Measurements from ENCODE around the gene ARHGAP1. TPM values are rescaled to one million over a fixed set of nuclear protein-coding genes. Genes with fewer than 3 reads are reported as not detected.

ARHGAP1 gene
- total and polyA plus RNA-seq, 10 donors = 13.3 to 137 (median 76.9) TPM

- TF ChIP-seq POLR2A (IDR thresholded peaks at IDR 0.05) = no peak
- TF ChIP-seq POLR2AphosphoS5 (IDR thresholded peaks at IDR 0.05) = no peak
- TF ChIP-seq CTCF (IDR thresholded peaks at IDR 0.05 in 8 of 11, conservative IDR thresholded peaks at IDR 0.05 in 3 of 11) = no peak
- Histone ChIP-seq H3K27ac (no peak overlapping the region), H3K36me3 (no peaks in the 10 kb centered on the region), H3K9me3 (no peaks in the 10 kb centered on the region), H3K4me1 (no peaks in the 10 kb centered on the region), H3K4me3 (no peak overlapping the region), H3K27me3 (replicated peaks in 1 of 7) (no peaks in the 10 kb centered on the region)
- DNase-seq = peak; percentile 29
- WGBS, 5 donors = 71 to 89% (median 79%) methylated on average over 4 of the region's 4 CpGs
- intact Hi-C loops (cut with DNase I; ENCODE audit: low total_unique reads) = no loop called here
These were observed 31.1 kb upstream of the ARHGAP1 start for GRCh38 chr11:46731545-46731944.

DNA sequence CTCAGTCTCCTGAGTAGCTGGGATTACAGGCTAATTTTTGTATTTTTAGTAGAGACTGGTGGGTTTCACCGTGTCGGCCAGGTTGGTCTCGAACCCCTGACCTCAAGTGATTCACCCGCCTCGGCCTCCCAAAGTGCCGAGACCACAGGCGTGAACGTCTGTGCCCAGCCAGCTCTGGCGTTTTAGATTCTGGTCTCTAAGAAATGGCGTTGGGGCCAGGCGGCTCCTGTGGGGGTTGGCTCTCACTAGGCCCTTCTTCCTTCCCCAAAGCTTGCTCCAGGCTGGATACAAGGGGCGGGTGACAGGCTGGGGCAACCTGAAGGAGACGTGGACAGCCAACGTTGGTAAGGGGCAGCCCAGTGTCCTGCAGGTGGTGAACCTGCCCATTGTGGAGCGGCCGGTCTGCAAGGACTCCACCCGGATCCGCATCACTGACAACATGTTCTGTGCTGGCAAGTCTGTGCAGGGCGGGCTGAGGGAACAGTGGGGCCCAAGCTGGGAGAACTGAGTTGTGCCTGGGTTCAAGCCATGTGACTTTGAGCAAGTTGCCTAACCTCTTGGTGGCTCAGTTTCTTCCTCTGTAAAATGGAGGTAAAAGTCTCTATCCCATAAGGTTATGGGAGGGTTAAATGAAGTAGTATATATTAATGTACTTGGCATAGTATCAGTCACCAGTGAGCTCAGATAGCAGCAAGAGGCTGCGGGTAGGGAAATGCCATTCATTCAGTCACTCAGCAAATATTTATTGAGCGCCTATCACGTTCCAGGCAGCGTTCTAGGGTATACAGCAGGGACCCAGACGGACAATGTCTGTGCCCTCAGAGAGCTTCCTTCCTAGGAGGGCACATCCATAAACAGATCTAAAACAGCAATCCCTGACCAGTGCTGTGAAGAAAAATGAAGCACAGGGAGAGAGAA lies 28.9 kb upstream of the ARHGAP1 start:
- TF ChIP-seq POLR2A (IDR thresholded peaks at IDR 0.05) = no peak

GRCh38 chr11:46728659-46729040 lies 28.2 kb upstream of the ARHGAP1 start:
- Histone ChIP-seq H3K27ac (no peak overlapping the region), H3K36me3 (no peaks in the 10 kb centered on the region), H3K27me3 (replicated peaks in 1 of 7) (no peaks in the 10 kb centered on the region), H3K9me3 (no peaks in the 10 kb centered on the region), H3K4me1 (no peaks in the 10 kb centered on the region), H3K4me3 (no peak overlapping the region)
- 88 to 90% (median 88%) methylated on average over 9 of the region's 9 CpGs for WGBS, 5 donors
- intact Hi-C loops (cut with DNase I; ENCODE audit: low total_unique reads) = no loop called here
- DNase-seq = peak; percentile 62
- no peak for TF ChIP-seq POLR2AphosphoS5 (IDR thresholded peaks at IDR 0.05)
- TF ChIP-seq CTCF (IDR thresholded peaks at IDR 0.05 in 8 of 11, conservative IDR thresholded peaks at IDR 0.05 in 3 of 11) = no peak
- no peak for TF ChIP-seq POLR2A (IDR thresholded peaks at IDR 0.05)

More for the DNA sequence above, 28.9 kb upstream of the ARHGAP1 start:
- Histone ChIP-seq H3K36me3 (no peaks in the 10 kb centered on the region), H3K4me3 (no peak overlapping the region), H3K9me3 (no peaks in the 10 kb centered on the region), H3K4me1 (no peaks in the 10 kb centered on the region), H3K27me3 (replicated peaks in 1 of 7) (no peaks in the 10 kb centered on the region), H3K27ac (no peak overlapping the region)
- peak; percentile 59 for DNase-seq
- 87 to 92% (median 91%) methylated on average over 17 to 24 of the region's 24 CpGs for WGBS, 5 donors
- intact Hi-C loops (cut with DNase I; ENCODE audit: low total_unique reads) = no loop called here

DNA sequence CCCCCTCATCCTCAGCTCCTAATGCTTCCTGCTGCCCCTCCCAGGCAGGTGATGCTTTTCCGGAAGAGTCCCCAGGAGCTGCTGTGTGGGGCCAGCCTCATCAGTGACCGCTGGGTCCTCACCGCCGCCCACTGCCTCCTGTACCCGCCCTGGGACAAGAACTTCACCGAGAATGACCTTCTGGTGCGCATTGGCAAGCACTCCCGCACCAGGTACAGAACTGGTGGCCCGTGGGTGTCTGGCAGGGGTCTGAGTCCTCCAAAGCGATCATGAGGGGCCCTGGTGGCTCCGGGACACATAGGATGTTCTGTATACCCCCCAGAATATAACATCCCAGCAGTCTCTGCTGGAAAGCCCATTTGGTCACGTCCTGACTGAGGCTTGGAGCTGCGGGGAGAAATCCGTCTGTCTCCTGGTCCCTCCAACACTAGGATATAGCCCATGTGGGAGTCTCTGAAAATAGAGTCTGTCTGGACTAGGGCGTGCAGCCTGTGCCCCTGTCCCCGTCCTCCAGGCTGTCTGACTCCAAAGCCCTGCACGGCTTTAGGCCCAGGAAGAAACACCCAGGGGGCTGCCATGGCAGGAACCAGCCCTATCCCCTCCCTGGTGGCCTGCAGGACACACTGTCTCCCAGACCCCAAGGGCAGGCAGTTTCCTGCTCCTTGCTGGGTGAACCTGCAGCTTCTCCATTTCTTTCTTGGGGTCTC lies 27.7 kb upstream of the ARHGAP1 start:
- WGBS, 5 donors = 89 to 93% (median 92%) methylated on average over 14 to 17 of the region's 17 CpGs
- intact Hi-C loops (cut with DNase I; ENCODE audit: low total_unique reads) = no loop called here

More for the DNA sequence above, 27.7 kb upstream of the ARHGAP1 start:
- no peaks in the 10 kb centered on the region for H3K27me3 ChIP-seq (replicated peaks in 1 of 7)
- H3K9me3 ChIP-seq = no peaks in the 10 kb centered on the region
- H3K4me3 ChIP-seq = no peak overlapping the region
- no peaks in the 10 kb centered on the region for H3K36me3 ChIP-seq
- TF ChIP-seq POLR2AphosphoS5 (IDR thresholded peaks at IDR 0.05) = no peak
- no peaks in the 10 kb centered on the region for H3K4me1 ChIP-seq
- H3K27ac ChIP-seq = no peak overlapping the region
- DNase-seq = peak; percentile 54

Measured in spleen (tissue), 11 donors.